Cerebellar nuclear complex (tissue), 1 donor: ENCODE results near the gene NUP210.

Experiments used
- DNase-seq, 2 experiments: peaks; one replicate each; lab custom pipeline; 2025; lab: John Stamatoyannopoulos, UW

The NUP210 gene

DNA sequence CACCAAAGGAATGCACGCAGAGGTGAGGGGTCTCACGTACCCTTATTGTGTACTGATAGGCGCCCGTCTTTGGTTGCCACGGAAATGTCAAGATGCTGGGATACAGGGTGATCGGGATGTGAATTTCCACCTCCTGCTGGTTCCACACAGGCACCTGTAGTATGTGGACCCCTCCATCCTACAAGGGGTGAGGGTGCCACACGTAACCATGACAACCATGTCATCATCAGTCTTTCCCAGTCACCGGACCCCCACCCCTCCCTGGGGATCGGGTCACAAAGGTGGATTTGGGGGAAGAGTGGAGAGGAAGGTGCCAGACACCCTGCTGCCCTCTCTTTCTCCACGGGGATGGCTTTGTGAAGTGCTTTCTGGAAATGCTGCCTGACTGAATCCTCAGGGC lies 44.7 kb downstream of the NUP210 start:
- DNase-seq, result no peak

DNA sequence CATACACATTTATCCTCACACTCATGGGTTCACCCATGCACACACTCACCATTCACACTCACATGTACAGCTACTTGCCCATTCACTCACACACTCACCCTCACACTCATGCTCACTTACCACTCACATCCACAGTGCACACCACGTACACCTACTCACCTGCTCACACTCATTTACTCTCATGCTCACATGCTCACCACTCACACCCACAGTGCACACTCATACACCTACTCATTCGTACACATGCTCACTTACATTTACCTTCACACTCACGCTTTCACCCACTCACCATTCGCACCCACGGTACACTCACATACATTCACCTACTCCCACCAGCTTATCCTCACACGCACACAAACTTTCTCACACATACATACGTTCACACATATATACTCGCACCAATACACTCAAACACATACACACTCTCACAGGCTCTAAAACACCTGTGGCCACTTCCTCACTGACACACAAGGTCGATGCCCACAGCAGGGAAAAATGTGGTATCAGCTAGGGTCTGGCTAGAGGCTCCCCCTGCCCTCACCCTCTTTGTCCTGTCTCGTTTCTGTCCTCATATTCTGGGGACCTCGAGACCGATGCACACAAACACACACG lies 46.0 kb downstream of the NUP210 start:
- no peak for DNase-seq

DNA sequence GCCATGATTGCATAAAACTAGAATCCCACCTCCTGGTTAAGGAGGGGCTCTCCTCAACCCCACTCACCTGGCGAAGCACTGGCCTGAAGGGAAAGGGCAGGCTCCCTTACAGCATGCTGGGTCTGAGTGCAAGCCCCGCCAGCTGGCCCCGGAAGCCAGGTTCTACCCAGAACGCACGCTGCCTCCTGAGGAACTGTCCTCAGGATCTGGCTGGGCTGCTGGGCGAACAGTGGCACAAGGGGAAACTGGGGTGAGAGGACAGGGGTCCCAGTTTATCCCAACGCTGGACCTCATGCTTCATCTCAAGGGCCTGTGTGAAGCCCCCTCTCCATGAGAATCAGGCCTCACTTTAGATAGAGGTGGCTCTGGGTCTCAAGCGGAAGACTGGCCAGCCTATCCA lies 47.5 kb downstream of the NUP210 start:
- no peak for DNase-seq

DNA sequence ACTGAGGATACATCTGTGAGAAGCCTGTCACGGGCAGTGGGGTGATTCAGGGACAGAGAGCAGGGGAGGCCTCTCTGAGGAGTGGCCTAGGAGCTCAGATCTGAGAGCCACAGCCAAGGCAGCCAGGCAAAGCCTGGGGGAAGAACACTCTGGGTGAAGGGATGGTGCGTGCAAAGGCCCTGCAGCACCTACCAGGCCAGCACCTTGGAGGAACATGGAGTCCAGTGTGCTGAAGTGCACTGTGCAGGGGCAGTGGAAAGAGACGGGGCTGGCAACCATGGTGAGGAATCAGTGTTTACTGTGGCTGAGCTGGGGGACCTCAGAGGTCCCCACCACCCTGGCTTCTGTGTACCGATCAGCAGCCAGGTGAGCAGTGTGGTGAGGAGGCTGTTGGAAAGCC lies 48.0 kb downstream of the NUP210 start:
- no peak for DNase-seq

DNA sequence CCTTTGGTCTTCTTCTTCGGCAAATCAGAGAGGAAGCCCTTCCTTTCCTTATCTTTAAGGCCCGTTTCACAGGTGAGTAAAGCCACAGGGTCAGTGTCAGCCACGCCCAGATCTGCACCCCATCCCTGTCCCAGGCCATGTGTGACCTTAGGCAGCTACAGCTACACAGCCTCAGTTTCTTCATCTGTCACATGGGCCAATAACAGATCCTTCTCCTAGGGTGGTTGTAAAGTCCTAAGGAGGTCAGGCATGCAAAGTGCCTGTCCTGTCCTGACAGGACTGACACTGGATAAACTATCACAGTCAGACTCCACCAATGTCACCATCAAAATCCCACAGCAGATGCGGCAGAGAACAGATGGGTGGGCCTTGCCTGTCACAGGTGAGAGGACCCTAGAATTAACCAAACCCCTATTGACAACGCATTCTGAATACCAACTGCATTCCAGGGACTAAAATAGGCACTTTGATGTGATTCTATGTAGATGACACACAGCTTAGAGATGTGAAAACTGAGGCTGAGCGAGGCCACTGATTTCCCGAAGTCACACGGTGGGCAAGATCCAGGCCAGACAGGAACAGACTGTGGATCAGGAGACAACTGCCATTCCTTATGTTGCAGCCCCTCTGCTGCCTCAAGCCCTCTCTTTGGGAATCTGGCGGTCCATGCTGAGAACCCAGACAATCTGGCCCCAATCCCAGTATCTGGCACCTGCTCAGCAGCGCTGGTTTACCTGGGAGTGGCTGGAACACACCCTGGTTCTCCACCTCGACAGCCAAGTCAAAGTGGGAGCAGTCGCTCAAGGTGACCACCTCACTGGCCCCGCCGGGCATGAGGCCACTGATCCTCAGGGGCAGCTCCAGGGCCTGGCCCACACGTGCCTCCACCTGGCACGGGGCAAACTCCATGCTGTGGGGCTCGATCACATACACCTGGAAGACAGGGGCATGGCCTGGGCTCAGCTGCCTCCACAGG lies 48.7 kb downstream of the NUP210 start:
- peak in 1 of 2 experiments; percentile 44 for DNase-seq

DNA sequence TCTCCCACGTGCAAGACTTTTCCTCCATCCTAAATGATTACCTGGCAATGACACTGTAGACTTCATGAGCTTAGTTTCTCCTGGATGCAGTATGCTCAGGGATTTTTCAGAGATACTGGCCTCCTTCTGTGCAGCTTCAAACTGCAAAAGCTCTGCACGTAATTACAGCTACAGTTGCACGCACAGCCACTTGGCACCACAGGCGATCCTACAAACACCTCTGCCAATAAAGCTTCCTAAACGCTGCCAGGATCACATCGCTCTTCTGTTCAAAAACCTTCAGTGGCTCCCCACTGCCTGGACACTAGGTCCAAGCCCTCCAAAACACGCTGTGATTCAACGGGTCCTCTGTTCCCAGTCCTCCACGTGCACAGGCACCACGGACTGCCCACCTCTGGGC lies 49.5 kb downstream of the NUP210 start:
- no peak for DNase-seq

DNA sequence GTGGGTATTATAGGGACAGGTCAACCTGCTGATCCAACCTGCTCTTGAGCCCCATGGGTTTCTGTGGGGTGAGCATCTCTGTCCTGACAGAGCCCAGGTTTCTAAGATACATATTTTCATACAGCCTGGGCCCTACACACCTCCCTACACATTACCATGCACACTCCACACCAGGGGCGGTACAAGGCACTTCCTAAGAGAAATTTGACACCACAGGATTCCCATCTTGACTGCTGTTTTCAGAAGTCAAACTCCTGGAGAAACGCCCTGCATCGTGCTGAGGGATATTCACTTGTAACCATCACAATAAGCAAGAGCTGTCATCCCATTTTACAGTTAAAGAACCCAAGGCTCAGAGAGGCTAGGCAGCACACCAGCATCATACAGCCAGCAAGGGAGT lies 50.1 kb downstream of the NUP210 start:
- DNase-seq, result no peak

DNA sequence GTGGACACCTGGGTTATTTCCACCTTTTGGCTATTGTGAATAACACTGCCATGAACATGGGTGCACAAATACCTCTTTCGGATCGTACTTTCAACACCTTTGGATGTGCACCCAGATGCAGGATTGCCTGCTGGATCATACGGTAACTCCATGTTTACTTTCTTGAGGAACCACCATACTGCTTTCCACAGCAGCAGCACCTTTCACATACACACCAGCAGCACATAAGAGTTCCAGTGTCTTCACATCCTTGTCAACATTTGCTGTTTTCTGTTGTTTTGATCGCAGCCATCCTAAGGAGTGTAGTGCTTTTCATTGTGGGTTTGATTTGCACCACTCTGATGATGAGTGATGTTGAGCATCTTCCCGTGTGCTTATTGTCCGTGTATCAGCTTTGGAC lies 51.3 kb downstream of the NUP210 start:
- no peak for DNase-seq

DNA sequence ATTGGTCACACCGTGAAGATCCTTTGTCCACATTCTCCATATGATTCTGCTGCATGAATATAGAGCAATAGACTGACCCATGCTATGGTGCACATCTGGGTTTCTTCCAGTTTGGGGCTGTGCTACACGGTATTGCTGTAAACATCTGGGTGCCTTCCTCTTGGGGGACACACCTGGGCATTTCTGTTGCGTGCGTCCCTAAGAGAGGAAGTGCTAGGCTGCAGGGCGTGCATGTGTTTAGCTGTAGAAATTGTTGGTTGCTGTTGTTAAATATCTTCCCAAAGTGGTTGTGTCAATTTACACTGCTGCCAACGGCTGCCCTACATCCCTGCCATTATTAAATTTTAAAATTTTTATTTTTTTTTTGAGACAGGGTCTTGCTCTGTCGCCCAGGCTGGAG lies 52.4 kb downstream of the NUP210 start:
- no peak for DNase-seq

DNA sequence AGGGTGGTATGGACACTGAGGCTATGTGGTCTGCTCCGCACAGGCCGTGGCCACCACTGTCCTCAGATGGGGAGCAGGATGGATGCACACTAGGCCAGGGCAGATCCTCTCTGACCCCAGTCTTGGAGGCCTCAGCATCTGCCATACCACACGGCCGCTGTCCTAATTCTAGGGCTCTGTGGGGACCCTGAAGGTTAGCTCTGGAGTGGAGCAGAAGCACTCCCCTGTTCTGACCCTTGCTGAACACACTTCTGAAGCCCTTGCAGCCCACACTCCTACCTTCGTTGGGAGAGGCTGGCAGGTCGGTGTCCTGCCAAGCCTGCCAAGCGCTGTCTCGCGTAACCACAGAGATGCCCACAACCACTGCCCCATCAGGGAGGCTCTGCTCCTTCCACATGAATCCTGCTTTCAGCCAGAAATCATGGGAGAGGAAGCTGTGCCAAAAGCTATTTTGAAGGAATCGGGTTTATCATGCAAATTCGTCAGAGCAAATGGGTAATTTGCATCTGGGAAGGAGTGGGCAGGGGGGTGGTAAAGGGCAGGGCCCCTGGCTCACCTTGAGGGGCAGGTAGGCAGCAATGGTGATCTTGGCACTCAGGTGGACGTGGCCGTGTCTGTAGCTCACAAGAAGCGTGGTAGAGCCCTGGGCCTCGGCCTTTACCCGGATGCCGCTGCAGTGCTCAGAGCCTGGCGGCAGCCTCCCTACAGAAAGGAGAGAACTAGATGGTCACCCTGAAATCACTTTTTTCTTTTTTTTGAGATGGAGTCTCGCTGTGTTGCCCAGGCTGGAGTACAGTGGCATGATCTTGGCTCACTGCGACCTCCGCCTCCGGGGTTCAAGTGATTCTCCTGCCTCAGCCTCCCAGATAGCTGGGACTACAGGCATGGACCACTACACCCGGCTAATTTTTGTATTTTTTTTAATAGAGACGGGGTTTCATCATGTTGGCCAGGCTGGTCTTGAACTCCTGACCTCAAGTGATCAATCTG lies 54.4 kb downstream of the NUP210 start:
- DNase-seq, result no peak

DNA sequence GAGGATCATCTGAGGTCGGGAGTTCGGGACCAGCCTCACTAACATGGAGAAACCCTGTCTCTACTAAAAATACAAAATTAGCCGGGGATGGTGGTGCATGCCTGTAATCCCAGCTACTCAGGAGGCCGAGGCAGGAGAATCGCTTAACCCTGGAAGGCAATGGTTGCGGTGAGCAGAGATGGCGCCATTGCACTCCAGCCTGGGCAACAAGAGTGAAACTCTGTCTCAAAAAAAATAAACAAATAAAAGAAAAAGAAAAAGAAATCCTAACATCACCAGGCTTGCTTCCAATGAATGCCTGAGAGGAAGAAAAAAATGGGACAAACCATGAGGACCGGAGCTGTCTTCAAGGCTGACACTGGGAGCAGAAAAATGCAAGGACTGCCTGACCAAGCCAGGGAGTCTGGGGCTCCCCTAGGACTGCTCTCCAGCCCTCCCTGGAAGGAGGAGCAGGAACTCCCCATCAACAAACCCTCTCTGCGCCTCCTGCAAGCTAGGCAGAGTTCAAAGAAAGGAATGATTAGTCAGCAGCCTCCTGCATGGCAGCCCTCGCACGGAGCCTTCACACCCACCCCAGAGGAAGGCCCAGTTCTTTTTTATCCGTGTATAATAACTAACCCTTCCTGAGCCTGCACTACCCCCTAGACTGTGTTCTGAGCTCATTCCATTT lies 55.4 kb downstream of the NUP210 start:
- no peak for DNase-seq

DNA sequence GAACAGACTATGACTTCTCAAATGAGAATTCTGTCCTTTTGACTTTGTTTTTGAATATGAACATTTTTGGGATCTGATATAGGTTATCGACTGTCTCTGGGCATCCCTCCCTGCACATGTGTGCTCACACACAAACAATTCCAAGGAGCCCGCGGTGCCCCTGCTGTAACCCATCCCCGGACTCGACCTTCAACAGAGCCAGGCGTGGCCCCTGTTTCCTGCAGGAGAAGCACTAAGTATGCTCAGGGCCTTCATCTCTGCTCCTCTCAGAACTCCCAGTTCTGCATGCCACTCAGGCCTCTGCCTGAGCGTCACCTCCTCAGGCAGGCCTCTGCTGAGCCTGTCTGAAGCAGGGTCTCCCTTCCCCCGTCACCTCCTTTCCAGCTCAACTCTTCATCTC lies 57.6 kb downstream of the NUP210 start:
- no peak for DNase-seq

DNA sequence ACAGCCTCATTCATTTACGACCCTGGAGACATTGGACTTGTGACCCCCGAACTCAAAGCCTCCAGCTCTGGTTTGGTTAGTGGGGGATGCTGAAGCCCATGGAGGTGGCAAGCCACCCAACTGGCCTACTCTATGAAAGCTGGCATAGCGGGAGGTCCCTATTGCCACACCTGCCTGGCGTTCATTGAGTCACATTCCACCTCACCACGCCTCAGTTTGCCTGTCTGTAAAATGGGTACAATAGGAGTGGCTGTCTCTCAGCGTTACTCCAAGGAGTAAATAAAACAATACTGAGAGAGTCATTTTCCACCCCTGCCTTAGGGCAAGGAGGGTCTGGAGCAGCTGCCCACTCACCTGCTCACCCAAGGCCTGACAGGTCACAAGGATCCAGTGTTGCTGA lies 60.2 kb downstream of the NUP210 start:
- DNase-seq, result no peak

DNA sequence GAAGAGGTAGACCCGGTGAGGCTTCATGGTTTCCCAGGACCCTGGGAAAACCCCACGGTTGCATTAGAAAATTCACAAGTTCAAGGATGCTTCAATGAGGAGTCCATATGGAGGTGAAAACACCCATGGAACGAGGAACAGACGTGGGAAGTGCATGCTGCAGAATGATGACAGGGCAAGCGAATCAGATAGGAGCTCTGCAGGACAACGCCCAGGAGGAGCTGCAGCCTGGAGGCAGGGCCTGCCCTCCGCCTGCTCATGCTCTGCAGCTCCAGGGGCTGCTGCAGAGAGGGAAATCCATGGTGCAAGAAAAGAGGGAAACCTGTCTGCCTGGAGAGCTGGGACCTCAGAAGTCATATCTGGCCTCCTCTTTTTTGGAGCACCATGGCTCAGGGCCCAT lies 61.5 kb downstream of the NUP210 start:
- no peak for DNase-seq

DNA sequence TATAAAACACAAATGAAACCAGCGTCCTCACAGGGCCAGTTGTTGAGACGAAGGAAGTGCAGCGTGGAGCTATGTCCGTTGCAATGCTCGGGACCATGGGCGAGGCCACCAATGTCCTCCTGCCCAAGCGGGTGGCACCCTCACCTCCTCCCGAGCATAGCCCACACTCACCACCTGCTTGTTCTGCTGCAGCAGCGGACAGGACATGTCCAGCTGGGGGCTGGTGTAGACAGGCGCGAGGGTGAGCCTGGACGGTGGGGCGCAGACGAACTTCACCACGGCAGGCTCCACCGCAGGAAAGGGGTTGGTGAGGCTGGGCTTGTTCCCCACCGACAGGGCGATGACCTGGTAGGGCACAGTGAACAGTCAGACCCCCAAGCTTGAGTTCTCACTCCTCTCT lies 62.1 kb downstream of the NUP210 start:
- DNase-seq, result no peak

DNA sequence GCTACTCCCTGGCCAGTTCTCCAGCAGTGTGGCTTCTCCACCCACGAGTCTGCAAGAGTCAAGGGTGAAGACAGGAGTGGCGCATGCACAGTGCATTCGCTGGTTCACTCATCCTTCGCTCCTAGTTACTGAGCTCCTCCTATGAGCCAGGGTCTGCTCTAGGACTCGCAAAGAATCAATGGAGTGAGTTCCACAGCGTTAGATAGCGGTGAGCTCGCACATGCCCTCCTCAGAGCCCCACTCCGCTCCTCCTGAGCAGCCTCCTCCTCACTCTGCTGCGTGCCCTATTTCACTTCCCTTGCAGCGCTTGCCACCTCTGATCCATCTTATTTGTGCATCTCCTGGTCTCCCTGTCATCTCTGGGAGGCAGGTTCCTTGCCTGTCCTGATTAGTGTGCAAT lies 63.0 kb downstream of the NUP210 start:
- DNase-seq, result no peak

DNA sequence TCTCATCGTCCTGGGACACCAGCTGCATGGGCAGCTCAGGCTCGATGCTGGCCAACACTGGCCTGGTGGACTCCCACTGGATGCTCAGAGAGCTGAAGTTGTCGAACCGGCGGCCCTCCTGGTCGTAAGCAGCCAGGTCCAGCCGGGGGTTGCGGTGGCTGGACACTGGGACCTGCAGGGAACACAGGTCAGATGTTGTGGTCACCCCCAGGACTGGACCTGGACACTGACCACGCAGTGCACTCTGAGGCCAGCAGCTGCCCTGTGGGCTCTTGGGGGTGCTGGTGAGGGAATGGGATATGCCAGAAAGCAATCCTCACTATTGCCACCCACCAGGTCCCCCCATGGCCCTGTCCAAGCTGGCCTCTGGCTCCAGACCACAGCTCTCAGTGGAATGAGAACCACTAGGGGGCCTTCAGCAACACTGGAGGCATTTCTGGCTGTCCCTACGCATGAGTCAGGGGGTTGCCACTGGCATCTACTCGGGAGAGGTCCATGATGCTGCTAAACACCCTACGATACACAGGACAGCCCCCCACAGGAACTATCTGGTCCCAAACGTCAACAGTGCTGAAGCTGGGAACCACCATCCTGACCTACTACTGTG lies 66.1 kb downstream of the NUP210 start:
- DNase-seq, result no peak

DNA sequence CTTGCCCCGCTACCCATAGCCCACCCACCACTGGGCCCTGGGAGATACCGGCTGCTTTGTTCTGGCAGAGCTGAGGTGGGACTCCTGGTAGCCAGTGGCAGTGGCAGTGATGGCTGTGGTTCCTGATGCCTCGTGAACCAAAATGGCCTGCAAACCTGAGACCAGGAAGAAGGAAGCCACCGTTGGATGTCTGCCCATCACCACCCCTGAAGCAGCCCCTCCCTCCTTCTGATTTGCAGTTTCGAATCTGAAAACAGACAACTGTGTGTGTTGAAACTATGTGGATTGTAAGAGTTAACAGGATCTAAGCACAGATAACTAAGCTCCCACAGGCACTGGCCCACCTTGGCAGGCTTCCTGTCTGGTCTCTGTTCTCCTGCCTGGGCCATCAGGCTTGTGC lies 66.6 kb downstream of the NUP210 start:
- no peak for DNase-seq

DNA sequence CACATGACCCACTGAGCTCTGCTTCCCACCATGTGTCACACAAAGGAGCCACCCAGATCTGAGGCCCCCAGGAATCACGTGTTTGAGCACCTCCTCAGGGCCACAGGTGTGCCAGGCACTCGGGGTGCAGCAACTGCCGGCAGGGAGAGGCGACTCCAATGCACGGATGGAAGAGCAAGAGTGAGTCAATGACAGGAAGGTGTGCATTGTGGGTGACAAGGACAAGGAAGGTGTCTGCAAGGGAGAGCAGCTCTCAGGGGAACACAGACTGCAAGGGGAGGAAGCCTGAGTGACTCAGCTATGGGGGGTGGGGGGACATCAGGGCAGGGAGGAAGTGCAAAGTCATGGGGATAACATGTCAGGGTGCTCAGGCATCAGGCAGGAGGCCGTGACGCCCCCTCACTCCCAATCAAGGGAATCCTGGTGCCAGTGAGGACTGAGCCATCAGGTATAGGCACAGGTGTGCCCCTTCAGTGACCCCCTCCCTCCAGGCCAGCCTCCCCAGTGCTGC lies 67.4 kb downstream of the NUP210 start:
- no peak for DNase-seq

DNA sequence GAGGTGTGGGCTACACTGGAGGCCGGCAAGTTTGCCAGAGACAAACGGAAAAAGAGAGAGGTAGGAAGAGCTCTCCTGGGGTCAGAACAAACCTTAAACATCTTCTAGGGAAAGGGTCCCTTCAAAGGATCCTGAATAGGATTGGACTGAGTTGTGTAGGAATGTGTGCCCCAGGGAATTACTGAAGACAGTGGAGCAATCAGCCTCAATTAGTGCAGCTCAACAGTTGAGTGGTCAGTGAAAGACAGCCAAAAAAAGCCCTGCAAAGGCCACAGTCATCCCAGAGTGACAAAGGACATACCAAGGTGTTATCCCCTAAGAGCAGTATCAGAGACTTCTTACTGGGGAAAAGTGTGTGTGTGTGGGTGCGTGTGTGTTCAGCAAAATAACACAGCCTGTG lies 70.3 kb downstream of the NUP210 start:
- DNase-seq, result no peak
